Natural killer cell (primary cell): ENCODE results near the gene SFTPB. TPM values are rescaled to one million over a fixed set of nuclear protein-coding genes. Genes with fewer than 3 reads are reported as not detected.
A peak's percentile ranks its signal among the peaks of the same experiment; 100 is the strongest.

Experiments used
- ATAC-seq, 3 donors: fragments of 150-1000 bp in 2 of 3; fragments of 200-7000 bp in 1 of 3; cut with Tn5 transposase; 1 replicate in 1 of 3; 2 replicates in 2 of 3; pipeline ENCODE4 v1.10.0; 2021; ENCODE audit warnings: mild to moderate bottlenecking in 2 of 3, moderate library complexity in 2 of 3
- DNase-seq, 2 donors: peaks; one replicate each; pipeline versions ENCODE4 v3.0.0 to v3.0.0-alpha.2; 2013 to 2021; ENCODE audit warnings: mixed read lengths in 1 of 2
- H3K27ac ChIP-seq: one replicate; pipeline ENCODE4 v1.5.1; 2013; ENCODE audit warnings: mild to moderate bottlenecking, low read length
- H3K27me3 ChIP-seq: one replicate; pipeline ENCODE4 v1.6.1; 2013; ENCODE audit warnings: low read length; ENCODE audit not compliant: control insufficient read depth, insufficient read depth
- H3K36me3 ChIP-seq: one replicate; pipeline ENCODE4 v1.6.1; 2013; ENCODE audit warnings: low read length; ENCODE audit not compliant: control insufficient read depth, insufficient read depth
- H3K4me1 ChIP-seq: one replicate; pipeline ENCODE4 v1.6.1; 2013; ENCODE audit warnings: low read length; ENCODE audit not compliant: control insufficient read depth, insufficient read depth
- H3K4me3 ChIP-seq: one replicate; pipeline ENCODE4 v1.5.1; 2013; ENCODE audit warnings: low read length
- H3K9me3 ChIP-seq: one replicate; pipeline ENCODE4 v1.6.1; 2013; ENCODE audit warnings: low read length; ENCODE audit not compliant: control insufficient read depth, insufficient read depth
- H3K27ac Mint-ChIP-seq, 2 donors: one replicate each; pipeline ENCODE4 v1.8.0; 2022; ENCODE audit warnings: mild to moderate bottlenecking in 2 of 2, mixed read lengths in 2 of 2, moderate library complexity in 1 of 2
- H3K27me3 Mint-ChIP-seq, 2 donors: one replicate each; pipeline ENCODE4 v1.8.0; 2022; ENCODE audit warnings: low read depth in 2 of 2, mixed read lengths in 2 of 2
- H3K36me3 Mint-ChIP-seq: one replicate; pipeline ENCODE4 v1.8.0; 2022; ENCODE audit warnings: mixed read lengths
- H3K4me1 Mint-ChIP-seq, 2 donors: one replicate each; pipeline ENCODE4 v1.8.0; 2022; ENCODE audit warnings: mixed read lengths in 2 of 2
- H3K4me3 Mint-ChIP-seq: one replicate; pipeline ENCODE4 v1.8.0; 2022; ENCODE audit warnings: mild to moderate bottlenecking, moderate library complexity, mixed read lengths
- H3K9me3 Mint-ChIP-seq, 2 donors: one replicate each; pipeline ENCODE4 v1.8.0; 2022; ENCODE audit warnings: mixed read lengths in 2 of 2
- CTCF ChIP-seq: fragments of 200-600 bp; IDR thresholded peaks from one replicate; pipeline ENCODE4 v1.8.0; 2022; ENCODE audit warnings: antibody characterized with exemption
- WGBS: methylation state at CpG from one replicate; pipeline ENCODE4 v1.1.7; 2013; ENCODE audit warnings: missing lambda C conversion rate; ENCODE audit not compliant: insufficient coverage; 5-methylcytosine and 5-hydroxymethylcytosine counted together
- intact Hi-C: fragments of 100-400 bp; cut with micrococcal nuclease; formaldehyde crosslinking; loops from one replicate; pipeline ENCODE4 v1.14.2; 2022
- total RNA-seq, 4 donors: library from RNA; stranded (reverse); fragments of 120-200 nt in 1 of 4; gene quantifications; one replicate each; pipeline versions ENCODE4 v1.2.3 to v1.2.4, GENCODE V29; 2013 to 2022

Gene SFTPB
- total RNA-seq, 3 donors from 2014 or later (not counting 1 experiment from before 2014, with no cell fraction given): not detected

- H3K9me3 Mint-ChIP-seq: no peaks in the 10 kb centered on the region
- TF ChIP-seq CTCF: no peak
- peaks cover 21 to 23% of the 10 kb centered on the region in 2 donors for H3K4me1 Mint-ChIP-seq
- H3K36me3 Mint-ChIP-seq: peaks cover 5% of the 10 kb centered on the region
- Histone ChIP-seq H3K27me3 (no peaks in the 10 kb centered on the region), H3K4me1 (peaks cover 27% of the 10 kb centered on the region), H3K27ac (peak overlapping the region; percentile 65), H3K36me3 (peaks cover 16% of the 10 kb centered on the region), H3K4me3 (peak overlapping the region; percentile 59), H3K9me3 (no peaks in the 10 kb centered on the region)
- no peaks in the 10 kb centered on the region for H3K27me3 Mint-ChIP-seq
- intact Hi-C loops: no loop called here
- no peak for DNase-seq
- WGBS: 13% methylated on average over 24 of the region's 24 CpGs
- peak overlapping the region; percentile 82 to 93 for H3K27ac Mint-ChIP-seq
- peak overlapping the region; percentile 98 for H3K4me3 Mint-ChIP-seq
- peak; percentile 0 to 2 (median 1) for ATAC-seq
Observed at GRCh38 chr2:85611217-85611704, 56.7 kb downstream of the SFTPB start.

Other genes starting within 250 kb of the SFTPB start
- under 1 TPM in 2 of 3 donors, not detected in 1; 0.21 to 0.57 TPM for gene SH2D6, start 249.5 kb downstream of the SFTPB start, total RNA-seq
- 100 to 1,000 TPM; 116 to 141 (median 135) TPM for gene MAT2A, start 129.0 kb downstream of the SFTPB start, total RNA-seq
- 10 to 100 TPM; 21.3 to 21.7 (median 21.4) TPM for gene GGCX, start 106.7 kb downstream of the SFTPB start, total RNA-seq
- 100 to 1,000 TPM; 105 to 116 (median 111) TPM for gene VAMP8, start 90.6 kb downstream of the SFTPB start, total RNA-seq
- 10 to 100 TPM; 35.0 to 50.7 (median 36.7) TPM for gene VAMP5, start 83.8 kb downstream of the SFTPB start, total RNA-seq
- gene RNF181, start 72.5 kb downstream of the SFTPB start, total RNA-seq: 10 to 100 TPM; 65.0 to 75.0 (median 66.7) TPM
- gene TMEM150A, start 65.5 kb downstream of the SFTPB start, total RNA-seq: 10 to 100 TPM; 10.4 to 13.3 (median 10.9) TPM
- gene C2orf68, start 56.1 kb downstream of the SFTPB start, total RNA-seq: 10 to 100 TPM; 36.4 to 60.8 (median 48.4) TPM
- gene USP39, start 52.0 kb downstream of the SFTPB start, total RNA-seq: 10 to 100 TPM; 49.6 to 68.5 (median 63.2) TPM
- 1,000 to 10,000 TPM; 4,938 to 8,199 (median 6,542) TPM for gene GNLY, start 26.2 kb upstream of the SFTPB start, total RNA-seq
- gene ATOH8, start 85.8 kb upstream of the SFTPB start, total RNA-seq: under 1 TPM in 1 of 3 donors, not detected in 2; 0.23 TPM
- gene ST3GAL5, start 220.8 kb upstream of the SFTPB start, total RNA-seq: 10 to 100 TPM; 54.6 to 72.4 (median 66.1) TPM